ENCODE results near the gene GRAMD4.
A peak's percentile ranks its signal among the peaks of the same experiment; 100 is the strongest.

GRAMD4 gene

DNA sequence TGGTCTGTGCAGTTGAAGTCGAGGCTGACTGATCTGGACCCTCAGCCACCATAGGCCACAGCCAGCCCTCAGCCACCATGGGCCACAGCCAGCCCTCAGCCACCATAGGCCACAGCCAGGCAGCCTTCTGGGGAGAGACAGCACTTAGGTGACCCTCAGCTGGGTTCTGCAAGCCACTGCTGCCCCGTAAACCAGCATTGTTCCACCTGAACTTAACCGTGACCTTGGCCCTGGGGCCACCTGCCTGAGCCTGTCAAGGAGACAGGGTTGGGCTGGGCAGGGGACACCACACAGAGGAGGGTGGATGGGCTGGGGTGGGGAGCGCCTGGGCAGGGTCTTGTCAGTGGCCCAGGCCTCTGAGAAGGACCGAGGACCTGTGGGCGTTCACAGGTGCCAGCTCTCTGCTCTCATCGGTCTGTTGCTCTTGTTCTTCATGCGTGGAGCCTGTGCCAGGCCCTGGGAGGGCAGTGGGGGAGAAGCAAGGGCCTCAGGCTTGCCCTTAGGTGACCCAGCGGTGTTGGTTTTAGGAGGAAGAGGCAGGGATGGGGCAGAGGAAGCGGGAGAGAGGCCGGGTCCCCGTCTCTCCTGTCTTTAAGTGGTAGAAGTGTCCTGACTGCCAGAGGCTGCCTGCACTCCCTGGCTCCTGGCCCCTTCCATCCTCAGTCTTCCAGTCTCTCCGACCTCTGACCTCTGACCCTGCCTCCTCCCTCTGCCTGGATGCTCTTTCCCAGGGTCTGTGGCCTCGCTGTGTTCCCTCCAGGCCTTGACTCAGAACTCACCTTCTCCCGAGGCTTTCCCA lies 36.9 kb downstream of the GRAMD4 start:
- H3K27me3 ChIP-seq (replicated peaks in 2 of 5; ENCODE audit: control insufficient read depth in 4 of 5, insufficient read depth in 5 of 5, low read length in 4 of 5): no peaks in the 10 kb centered on the region
- H3K27ac ChIP-seq (ENCODE audit: insufficient read depth in 1 of 2, low read depth in 1 of 2, low read length in 2 of 2, poor library complexity in 1 of 2, severe bottlenecking in 2 of 2): no peak overlapping the region
- CTCF ChIA-PET: interaction anchor here (0.9 kb wide), 1 partner anchor 10 kb away, joined by 3 read pairs; no protein-coding TSS in a partner anchor

DNA sequence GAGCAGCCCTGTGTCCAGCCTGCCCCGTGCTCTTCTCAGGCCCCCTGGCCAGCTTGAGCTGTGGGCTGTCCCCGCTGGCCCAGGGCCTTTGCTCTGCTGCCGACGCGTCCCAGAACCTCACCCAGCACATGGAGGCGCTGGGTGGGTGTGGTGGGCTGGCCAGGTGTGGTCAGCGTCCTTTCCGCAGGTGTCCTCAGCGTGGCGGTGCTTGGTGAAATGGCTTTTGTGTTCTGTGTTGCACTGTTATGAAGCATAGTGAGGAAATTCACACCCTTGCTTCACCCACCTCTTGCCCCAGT lies 37.4 kb downstream of the GRAMD4 start:
- Histone ChIP-seq H3K4me3 (ENCODE audit: control insufficient read depth in 1 of 7, extremely low read depth in 1 of 7, insufficient read depth in 4 of 7, low read depth in 2 of 7, low read length in 6 of 7) (no peak overlapping the region), H3K36me3 (ENCODE audit: control insufficient read depth in 4 of 4, insufficient read depth in 4 of 4, low read length in 3 of 4) (peaks cover 0 to 24% (median 6%) of the 10 kb centered on the region in 4 experiments), H3K27ac (ENCODE audit: insufficient read depth in 1 of 2, low read depth in 1 of 2, low read length in 2 of 2, poor library complexity in 1 of 2, severe bottlenecking in 2 of 2) (no peak overlapping the region), H3K9me3 (ENCODE audit: control extremely low read depth in 1 of 5, control insufficient read depth in 4 of 5, insufficient read depth in 2 of 5, low read depth in 1 of 5, low read length in 4 of 5) (no peaks in the 10 kb centered on the region), H3K27me3 (replicated peaks in 2 of 5; ENCODE audit: control insufficient read depth in 4 of 5, insufficient read depth in 5 of 5, low read length in 4 of 5) (no peaks in the 10 kb centered on the region), H3K4me1 (ENCODE audit: control extremely low read depth in 1 of 4, control insufficient read depth in 4 of 4, insufficient read depth in 4 of 4, low read length in 3 of 4) (peaks cover 0 to 38% (median 29%) of the 10 kb centered on the region in 4 experiments)
- WGBS (ENCODE audit: insufficient coverage): 100% methylated on average over 5 of the region's 10 CpGs
- no peak for DNase-seq
- POLR2A ChIA-PET: no interaction called here
- CTCF ChIA-PET: no interaction called here

More for the DNA sequence above, 36.9 kb downstream of the GRAMD4 start:
- Histone ChIP-seq H3K4me1 (ENCODE audit: control extremely low read depth in 1 of 4, control insufficient read depth in 4 of 4, insufficient read depth in 4 of 4, low read length in 3 of 4) (peaks cover 0 to 39% (median 29%) of the 10 kb centered on the region in 4 experiments), H3K4me3 (ENCODE audit: control insufficient read depth in 1 of 7, extremely low read depth in 1 of 7, insufficient read depth in 4 of 7, low read depth in 2 of 7, low read length in 6 of 7) (no peak overlapping the region), H3K9me3 (ENCODE audit: control extremely low read depth in 1 of 5, control insufficient read depth in 4 of 5, insufficient read depth in 2 of 5, low read depth in 1 of 5, low read length in 4 of 5) (no peaks in the 10 kb centered on the region), H3K36me3 (ENCODE audit: control insufficient read depth in 4 of 4, insufficient read depth in 4 of 4, low read length in 3 of 4) (peaks cover 0 to 22% (median 6%) of the 10 kb centered on the region in 4 experiments)
- no peak for DNase-seq
- POLR2A ChIA-PET: no interaction called here
- WGBS (ENCODE audit: insufficient coverage): 87% methylated on average over 12 of the region's 15 CpGs

DNA sequence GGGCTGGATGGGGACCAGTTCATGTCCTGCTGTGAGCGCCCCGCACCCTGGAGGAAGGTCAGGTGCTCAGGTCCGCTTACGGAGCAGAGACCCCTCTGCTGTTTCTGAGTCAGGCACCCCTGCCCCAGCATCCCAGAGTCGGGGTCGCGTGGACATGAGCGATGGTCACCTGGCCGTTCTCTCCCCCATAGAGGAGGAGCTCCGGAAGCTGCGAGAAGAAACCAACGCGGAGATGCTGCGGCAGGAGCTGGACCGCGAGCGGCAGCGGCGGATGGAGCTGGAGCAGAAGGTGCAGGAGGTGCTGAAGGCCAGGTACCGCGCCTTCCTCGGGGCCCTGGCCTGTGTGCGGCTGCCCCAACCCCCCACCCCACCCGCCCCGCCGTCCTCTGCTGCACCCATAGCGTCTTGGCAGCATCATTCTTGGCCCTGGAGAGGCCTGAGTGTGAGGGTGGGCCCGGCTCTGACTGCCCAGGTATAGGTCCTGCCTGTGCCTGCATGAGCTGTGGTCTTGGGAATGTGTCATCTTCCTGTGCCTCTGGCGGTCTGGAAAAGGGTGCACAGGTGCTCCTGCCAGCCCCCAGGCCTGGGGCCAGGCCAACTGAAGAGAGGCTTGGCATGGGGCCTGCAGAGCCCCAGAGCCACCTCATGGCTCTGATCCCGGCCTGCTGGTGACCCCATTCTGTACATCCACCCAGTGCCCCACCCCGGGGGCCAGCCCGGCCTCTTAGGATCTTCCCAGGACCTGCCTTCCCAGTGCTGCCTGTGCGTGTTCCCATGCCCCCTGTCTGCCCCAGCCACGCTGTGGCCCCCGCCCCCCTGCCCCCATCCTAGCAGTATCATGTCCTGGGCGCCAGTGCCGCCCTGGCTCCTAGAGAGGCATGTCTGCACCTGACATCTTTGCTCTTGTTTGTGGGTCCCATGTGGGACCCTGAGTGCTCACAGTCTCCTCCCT lies 38.1 kb downstream of the GRAMD4 start:
- no peaks in the 10 kb centered on the region for H3K9me3 ChIP-seq (ENCODE audit: control extremely low read depth in 1 of 5, control insufficient read depth in 4 of 5, insufficient read depth in 2 of 5, low read depth in 1 of 5, low read length in 4 of 5)
- no peak overlapping the region for H3K4me3 ChIP-seq (ENCODE audit: control insufficient read depth in 1 of 7, extremely low read depth in 1 of 7, insufficient read depth in 4 of 7, low read depth in 2 of 7, low read length in 6 of 7)
- ChIA-PET POLR2A (no interaction called here), CTCF (no interaction called here)
- H3K27ac ChIP-seq (ENCODE audit: insufficient read depth in 1 of 2, low read depth in 1 of 2, low read length in 2 of 2, poor library complexity in 1 of 2, severe bottlenecking in 2 of 2): no peak overlapping the region
- WGBS (ENCODE audit: insufficient coverage): 97% methylated on average over 30 of the region's 37 CpGs
- H3K36me3 ChIP-seq (ENCODE audit: control insufficient read depth in 4 of 4, insufficient read depth in 4 of 4, low read length in 3 of 4): peaks cover 0 to 31% (median 9%) of the 10 kb centered on the region in 4 experiments
- no peaks in the 10 kb centered on the region for H3K27me3 ChIP-seq (replicated peaks in 2 of 5; ENCODE audit: control insufficient read depth in 4 of 5, insufficient read depth in 5 of 5, low read length in 4 of 5)
- no peak for DNase-seq
- peaks cover 0 to 32% (median 25%) of the 10 kb centered on the region in 4 experiments for H3K4me1 ChIP-seq (ENCODE audit: control extremely low read depth in 1 of 4, control insufficient read depth in 4 of 4, insufficient read depth in 4 of 4, low read length in 3 of 4)

DNA sequence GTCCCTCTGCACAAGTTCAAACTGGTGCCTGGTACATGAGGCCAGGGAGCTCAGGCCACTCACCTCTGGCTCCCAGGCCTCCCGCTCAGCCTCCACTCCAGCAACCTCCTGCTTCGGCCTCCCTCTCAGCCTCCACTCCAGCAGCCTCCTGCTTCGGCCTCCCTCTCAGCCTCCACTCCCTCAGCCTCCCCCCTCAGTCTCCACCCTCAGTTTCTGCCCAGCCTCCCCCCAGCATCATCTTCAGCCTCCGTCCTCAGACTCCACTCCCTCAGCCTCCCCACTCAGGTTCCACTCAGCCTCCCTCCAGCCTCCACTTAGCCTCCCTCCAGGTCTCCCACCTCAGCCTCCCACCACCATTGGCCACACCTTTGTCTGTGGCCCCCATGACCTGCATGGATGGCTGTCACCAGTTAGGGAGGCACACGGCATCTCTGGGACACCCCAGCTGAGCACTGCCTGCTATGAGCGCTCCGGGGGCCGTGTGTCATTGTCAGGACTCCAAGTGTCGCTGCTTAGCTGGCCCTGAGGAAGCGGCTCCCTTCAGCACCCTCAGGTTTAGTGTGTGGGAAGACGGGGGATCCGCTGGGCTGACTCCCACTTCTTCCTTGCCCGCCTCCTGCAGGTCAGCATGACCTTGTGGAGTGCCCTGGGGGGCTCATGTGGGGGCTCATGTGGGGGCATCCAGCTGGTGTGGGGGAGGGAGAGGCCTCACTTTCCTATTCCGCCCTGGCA lies 39.0 kb downstream of the GRAMD4 start:
- 97% methylated on average over 8 of the region's 14 CpGs for WGBS (ENCODE audit: insufficient coverage)
- H3K27me3 ChIP-seq (replicated peaks in 2 of 5; ENCODE audit: control insufficient read depth in 4 of 5, insufficient read depth in 5 of 5, low read length in 4 of 5): no peaks in the 10 kb centered on the region
- no peak overlapping the region for H3K27ac ChIP-seq (ENCODE audit: insufficient read depth in 1 of 2, low read depth in 1 of 2, low read length in 2 of 2, poor library complexity in 1 of 2, severe bottlenecking in 2 of 2)
- H3K9me3 ChIP-seq (ENCODE audit: control extremely low read depth in 1 of 5, control insufficient read depth in 4 of 5, insufficient read depth in 2 of 5, low read depth in 1 of 5, low read length in 4 of 5): no peaks in the 10 kb centered on the region
- DNase-seq: no peak
- ChIA-PET POLR2A (no interaction called here), CTCF (interaction anchor here (0.7 to 1.7 kb wide), 2 partner anchors 9 to 95 kb away, joined by 3 to 13 read pairs; no protein-coding TSS in a partner anchor)
- H3K4me3 ChIP-seq (ENCODE audit: control insufficient read depth in 1 of 7, extremely low read depth in 1 of 7, insufficient read depth in 4 of 7, low read depth in 2 of 7, low read length in 6 of 7): no peak overlapping the region
- H3K4me1 ChIP-seq (ENCODE audit: control extremely low read depth in 1 of 4, control insufficient read depth in 4 of 4, insufficient read depth in 4 of 4, low read length in 3 of 4): peaks cover 0 to 26% (median 19%) of the 10 kb centered on the region in 4 experiments
- H3K36me3 ChIP-seq (ENCODE audit: control insufficient read depth in 4 of 4, insufficient read depth in 4 of 4, low read length in 3 of 4): peaks cover 0 to 40% (median 14%) of the 10 kb centered on the region in 4 experiments

DNA sequence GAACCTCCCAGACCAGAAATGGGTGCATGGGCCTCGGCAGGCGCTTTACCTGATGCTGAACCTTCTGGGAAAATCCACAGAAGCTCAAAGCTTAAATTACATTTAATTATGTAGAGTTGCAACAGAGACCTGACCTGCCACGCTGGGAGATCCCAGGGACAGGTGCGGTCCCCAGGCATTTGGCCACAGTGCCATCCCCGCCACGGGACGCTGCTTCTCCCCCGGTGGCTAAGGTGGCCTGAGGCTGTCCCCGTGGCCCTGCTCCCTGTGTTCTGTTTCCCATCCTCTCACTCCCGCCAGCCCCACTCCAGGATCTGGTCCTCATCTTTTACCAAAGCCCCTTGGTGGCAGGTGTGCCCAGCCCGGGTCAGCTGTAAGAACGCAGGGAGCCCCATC lies 39.6 kb downstream of the GRAMD4 start:
- peaks cover 0 to 26% (median 17%) of the 10 kb centered on the region in 4 experiments for H3K4me1 ChIP-seq (ENCODE audit: control extremely low read depth in 1 of 4, control insufficient read depth in 4 of 4, insufficient read depth in 4 of 4, low read length in 3 of 4)
- DNase-seq: no peak
- no peak overlapping the region for H3K27ac ChIP-seq (ENCODE audit: insufficient read depth in 1 of 2, low read depth in 1 of 2, low read length in 2 of 2, poor library complexity in 1 of 2, severe bottlenecking in 2 of 2)
- H3K27me3 ChIP-seq (replicated peaks in 2 of 5; ENCODE audit: control insufficient read depth in 4 of 5, insufficient read depth in 5 of 5, low read length in 4 of 5): no peaks in the 10 kb centered on the region
- 96% methylated on average over 9 of the region's 12 CpGs for WGBS (ENCODE audit: insufficient coverage)
- H3K9me3 ChIP-seq (ENCODE audit: control extremely low read depth in 1 of 5, control insufficient read depth in 4 of 5, insufficient read depth in 2 of 5, low read depth in 1 of 5, low read length in 4 of 5): no peaks in the 10 kb centered on the region
- CTCF ChIA-PET: interaction anchor here (0.7 to 1.7 kb wide), 2 partner anchors 9 to 96 kb away, joined by 3 to 13 read pairs; no protein-coding TSS in a partner anchor
- H3K36me3 ChIP-seq (ENCODE audit: control insufficient read depth in 4 of 4, insufficient read depth in 4 of 4, low read length in 3 of 4): peaks cover 0 to 46% (median 20%) of the 10 kb centered on the region in 4 experiments
- H3K4me3 ChIP-seq (ENCODE audit: control insufficient read depth in 1 of 7, extremely low read depth in 1 of 7, insufficient read depth in 4 of 7, low read depth in 2 of 7, low read length in 6 of 7): no peak overlapping the region
- POLR2A ChIA-PET: no interaction called here

DNA sequence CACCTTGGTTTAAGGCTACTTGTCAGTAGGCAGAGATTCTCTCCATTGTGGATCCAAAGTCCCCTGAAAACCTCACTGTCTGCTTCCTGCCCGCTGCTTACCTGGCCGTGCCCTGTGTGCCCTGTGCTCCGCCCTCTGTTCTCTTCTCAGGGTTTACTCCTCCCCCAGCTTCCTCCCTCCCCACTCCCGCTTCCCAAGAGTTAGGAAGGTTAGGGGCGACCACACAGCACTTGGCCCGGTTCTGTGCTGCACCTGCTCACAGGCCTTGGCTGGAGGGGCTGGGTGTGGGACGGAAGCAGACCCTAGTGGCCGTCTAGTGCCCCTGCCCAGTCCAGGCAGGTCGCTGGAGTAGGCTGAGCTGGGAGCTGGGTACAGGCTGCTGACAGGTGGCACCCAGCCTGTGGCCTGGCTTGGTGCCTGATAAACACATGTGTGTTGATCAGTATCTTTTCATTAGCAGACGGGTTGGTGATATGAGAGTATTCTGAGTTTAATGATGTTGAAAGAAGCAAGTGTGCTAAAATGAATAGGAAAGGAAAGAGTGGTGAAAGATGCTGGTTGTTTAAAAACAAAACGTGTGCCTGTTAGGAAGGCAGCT lies 40.5 kb downstream of the GRAMD4 start:
- Histone ChIP-seq H3K36me3 (ENCODE audit: control insufficient read depth in 4 of 4, insufficient read depth in 4 of 4, low read length in 3 of 4) (peaks cover 0 to 51% (median 27%) of the 10 kb centered on the region in 4 experiments), H3K4me3 (ENCODE audit: control insufficient read depth in 1 of 7, extremely low read depth in 1 of 7, insufficient read depth in 4 of 7, low read depth in 2 of 7, low read length in 6 of 7) (peak overlapping the region in 1 of 7 experiments; percentile 42), H3K27me3 (replicated peaks in 2 of 5; ENCODE audit: control insufficient read depth in 4 of 5, insufficient read depth in 5 of 5, low read length in 4 of 5) (no peaks in the 10 kb centered on the region), H3K9me3 (ENCODE audit: control extremely low read depth in 1 of 5, control insufficient read depth in 4 of 5, insufficient read depth in 2 of 5, low read depth in 1 of 5, low read length in 4 of 5) (no peaks in the 10 kb centered on the region), H3K4me1 (ENCODE audit: control extremely low read depth in 1 of 4, control insufficient read depth in 4 of 4, insufficient read depth in 4 of 4, low read length in 3 of 4) (peaks cover 0 to 26% (median 16%) of the 10 kb centered on the region in 4 experiments), H3K27ac (ENCODE audit: insufficient read depth in 1 of 2, low read depth in 1 of 2, low read length in 2 of 2, poor library complexity in 1 of 2, severe bottlenecking in 2 of 2) (no peak overlapping the region)
- 5% methylated on average over 8 of the region's 11 CpGs for WGBS (ENCODE audit: insufficient coverage)
- POLR2A ChIA-PET: interaction anchor here (0.6 kb wide), 1 partner anchor 25 kb away, joined by 4 read pairs; no protein-coding TSS in a partner anchor
- CTCF ChIA-PET: interaction anchor here (1.1 to 1.7 kb wide), 3 partner anchors 13 to 97 kb away, joined by 3 to 13 read pairs (median 3); no protein-coding TSS in a partner anchor
- DNase-seq: peak in 2 of 3 donors; percentile 83 to 89
